GM12801 (cell line): ENCODE data around the gene LHX4.

Experiments used
- TF ChIP-seq, protein P1 (sequence below): IDR thresholded peaks from one replicate; pipeline ENCODE4 v1.5.1; 2011; ENCODE audit warnings: control low read depth; ENCODE audit not compliant: insufficient read length; ENCODE audit errors: extremely low read depth

LHX4 gene

DNA sequence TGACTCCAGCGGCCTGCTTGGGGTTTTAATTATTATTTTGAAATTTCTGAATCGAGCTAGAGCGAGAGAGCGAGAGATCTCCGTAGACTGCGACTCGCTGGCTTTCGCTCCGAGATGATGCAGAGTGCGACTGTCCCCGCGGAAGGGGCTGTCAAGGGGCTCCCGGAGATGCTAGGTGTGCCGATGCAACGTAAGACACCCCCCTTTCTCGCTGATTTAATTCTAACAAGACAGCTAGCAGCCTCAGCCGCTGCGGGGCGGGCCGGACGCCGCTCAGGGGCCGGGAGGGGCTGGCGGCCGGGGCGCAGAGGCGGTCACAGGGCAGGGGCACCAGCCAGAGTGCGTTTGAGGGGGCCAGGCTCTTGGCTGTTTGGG lies 339 bp downstream of the LHX4 start:
- TF ChIP-seq, protein P1, sequence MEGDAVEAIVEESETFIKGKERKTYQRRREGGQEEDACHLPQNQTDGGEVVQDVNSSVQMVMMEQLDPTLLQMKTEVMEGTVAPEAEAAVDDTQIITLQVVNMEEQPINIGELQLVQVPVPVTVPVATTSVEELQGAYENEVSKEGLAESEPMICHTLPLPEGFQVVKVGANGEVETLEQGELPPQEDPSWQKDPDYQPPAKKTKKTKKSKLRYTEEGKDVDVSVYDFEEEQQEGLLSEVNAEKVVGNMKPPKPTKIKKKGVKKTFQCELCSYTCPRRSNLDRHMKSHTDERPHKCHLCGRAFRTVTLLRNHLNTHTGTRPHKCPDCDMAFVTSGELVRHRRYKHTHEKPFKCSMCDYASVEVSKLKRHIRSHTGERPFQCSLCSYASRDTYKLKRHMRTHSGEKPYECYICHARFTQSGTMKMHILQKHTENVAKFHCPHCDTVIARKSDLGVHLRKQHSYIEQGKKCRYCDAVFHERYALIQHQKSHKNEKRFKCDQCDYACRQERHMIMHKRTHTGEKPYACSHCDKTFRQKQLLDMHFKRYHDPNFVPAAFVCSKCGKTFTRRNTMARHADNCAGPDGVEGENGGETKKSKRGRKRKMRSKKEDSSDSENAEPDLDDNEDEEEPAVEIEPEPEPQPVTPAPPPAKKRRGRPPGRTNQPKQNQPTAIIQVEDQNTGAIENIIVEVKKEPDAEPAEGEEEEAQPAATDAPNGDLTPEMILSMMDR: no peak

DNA sequence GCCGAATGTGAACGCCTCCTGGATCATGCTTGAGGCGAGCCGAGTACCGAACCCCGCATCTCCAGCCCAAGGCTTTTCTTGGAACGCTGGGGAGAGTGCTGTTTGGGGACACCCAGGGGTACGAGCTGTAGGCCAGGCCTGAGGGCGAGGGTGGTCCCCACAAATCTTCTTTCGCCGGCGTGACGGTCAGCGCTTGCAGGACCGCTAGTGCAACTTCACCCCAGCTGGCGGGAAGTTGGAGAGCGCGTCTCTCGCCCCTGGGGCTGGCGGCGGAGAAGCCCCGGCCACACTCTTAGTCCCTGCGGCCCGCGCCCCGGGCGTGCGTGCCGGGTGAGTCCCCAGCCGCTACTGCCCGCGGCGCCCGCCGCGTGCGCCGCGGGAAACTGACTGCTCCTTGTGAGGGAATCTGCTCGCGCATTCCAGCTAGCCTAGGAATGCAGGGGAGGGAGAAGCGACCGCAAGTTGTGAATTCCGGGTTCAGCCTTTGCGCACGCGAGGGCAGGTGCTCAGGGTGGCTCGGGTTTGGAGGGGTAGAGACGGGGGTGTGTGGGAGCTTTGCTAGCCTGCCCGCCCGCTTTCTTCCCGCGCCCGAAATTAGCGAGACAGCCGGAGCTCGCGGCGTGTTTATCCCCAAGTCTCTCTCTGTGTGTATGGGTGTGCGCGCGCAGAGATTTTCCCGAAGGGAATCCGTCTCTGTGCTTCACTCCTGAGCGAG lies 884 bp downstream of the LHX4 start:
- TF ChIP-seq, protein P1: no peak

DNA sequence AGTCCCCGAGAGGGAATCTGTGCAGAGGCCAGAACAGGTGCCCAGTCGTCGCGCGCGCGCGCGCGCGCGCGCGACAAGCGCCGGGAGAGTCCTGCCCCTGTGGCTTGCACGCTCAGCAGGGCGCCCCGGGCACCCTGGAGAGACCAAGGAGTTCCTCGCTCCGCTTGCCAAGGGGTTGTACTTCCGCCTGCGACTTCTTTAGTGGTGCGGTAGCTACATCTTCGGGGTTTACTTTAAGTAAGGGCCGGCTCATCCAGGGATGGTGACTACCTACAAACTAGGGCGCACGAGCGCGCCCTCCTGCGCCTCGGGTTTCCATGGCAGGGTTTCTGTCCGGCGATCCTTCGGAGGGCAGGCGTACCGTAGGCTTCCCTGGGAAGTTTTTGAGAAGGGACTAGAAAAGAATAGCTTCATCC lies 1.4 kb downstream of the LHX4 start:
- TF ChIP-seq, protein P1: no peak

DNA sequence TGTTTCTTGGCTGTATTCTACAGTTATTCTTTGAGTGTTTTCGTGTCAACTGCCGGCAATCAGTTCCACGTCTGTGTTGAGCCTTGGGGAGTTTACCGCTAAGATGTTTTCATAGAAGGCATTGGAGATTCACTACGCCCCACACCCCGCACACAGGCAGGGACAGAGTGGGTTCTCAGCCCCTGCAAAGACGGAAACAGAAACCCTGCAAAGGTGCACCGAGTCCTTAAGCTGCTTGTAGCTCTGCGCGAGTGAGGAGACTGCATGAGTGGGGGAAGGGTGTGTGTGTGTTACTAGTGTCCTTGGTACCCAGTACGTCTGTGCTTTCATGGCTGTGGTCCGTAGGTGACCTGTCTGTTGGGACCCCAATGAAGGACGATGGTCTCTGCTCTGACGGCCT lies 1.9 kb downstream of the LHX4 start:
- TF ChIP-seq, protein P1: no peak

DNA sequence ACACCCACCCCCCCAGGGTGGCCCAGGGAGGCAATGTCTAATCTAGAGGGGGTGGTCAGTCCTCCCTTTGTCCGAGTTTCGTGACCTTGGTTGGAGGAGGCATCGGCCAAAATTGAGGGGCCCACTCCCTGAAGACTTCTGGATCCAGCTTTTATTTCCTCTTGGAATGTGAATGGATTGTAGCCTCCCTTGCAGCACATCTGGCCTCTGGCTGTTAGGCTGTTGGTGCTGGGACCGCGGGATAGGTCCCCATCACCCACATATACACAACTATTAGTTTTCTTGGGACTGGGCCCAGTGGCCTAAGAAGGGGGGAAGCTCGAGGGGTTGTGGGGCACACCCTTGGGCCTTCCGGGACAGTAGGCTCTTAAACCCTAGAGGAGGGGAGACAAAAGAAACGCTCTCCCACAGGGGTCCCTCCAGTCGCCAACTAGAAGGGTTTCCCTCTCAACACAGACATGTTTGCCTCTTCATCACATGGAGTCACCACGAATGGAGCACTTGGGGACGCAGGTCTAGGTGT lies 2.5 kb downstream of the LHX4 start:
- TF ChIP-seq, protein P1: no peak

DNA sequence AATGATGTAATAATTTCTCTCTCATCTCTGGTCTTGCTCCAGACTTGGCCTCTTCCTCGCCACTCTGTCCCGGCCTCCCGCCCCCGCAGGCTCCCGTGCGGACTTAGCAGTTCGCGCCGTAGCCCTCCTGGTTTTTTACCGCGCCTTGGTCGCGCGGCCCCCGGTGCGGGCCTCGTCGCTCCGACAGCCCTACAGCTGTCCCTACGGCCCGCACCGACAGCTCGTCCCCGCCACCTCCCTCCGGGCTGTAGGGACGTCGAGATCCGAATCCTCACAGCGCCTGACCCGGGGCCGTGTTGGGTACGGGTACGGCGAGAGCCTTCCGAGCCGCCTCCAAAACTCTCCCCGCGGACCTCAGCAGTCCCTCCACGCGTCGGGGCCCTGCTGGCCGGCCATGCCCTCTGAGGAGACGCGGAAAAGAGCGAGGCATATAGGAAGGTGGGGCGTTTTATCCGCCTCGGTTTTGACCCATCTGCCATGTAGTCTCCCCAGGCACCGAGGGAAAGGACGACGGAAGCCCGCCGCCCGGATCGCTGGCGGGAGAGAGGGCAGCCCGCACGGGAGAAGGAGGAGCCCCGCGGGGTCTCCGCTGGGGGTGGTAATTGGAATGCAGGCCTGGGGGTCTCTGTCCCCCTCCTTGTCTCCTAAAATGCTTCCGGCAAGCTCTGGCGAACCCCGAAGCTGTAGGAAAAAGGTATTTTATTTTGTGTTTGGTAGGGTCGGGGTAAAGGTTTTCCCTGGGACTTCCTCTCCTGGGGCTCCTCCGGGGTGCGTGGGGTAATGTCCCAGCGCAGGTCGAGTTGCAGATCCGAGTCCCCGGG lies 3.3 kb downstream of the LHX4 start:
- TF ChIP-seq, protein P1: no peak

DNA sequence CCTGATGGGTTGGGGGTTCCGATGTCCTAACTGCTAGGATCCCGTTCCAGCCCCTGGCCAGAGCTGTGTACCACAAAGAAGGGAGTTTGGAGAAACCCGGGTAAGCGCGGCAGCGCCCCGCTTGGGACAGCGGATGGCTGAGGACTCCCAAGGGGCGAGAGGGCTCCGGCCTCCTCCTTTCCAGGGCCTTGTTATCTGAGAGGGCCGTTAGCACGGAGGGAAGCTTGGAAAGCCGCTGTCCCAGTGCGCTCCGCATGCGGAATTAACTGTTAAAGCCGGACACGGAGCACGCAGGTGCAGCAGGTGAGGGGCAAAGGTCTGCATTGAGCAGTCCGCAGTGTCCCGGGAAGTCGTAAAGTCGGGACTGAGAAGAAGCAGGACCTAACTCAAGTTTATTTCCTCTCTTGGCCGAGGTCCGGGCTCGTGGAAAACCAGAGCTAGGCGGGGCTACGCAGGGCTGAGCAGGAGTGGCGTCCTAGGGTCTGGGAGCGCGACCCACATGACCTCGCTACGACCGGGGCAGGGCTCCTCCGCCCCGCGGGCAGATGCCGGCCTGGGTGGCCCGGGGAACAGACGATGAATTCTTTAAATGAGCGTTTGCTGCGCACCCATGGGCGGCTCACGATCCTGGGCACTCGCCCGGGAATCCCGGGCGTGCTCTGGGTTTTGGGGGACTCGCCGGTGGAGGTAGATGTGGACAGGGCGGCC lies 4.5 kb downstream of the LHX4 start:
- TF ChIP-seq, protein P1: no peak
